GM12865 (cell line): ENCODE results near the gene TLX1.

Source experiments
- DNase-seq: peaks from one replicate; pipeline ENCODE4 v3.0.0; 2010; ENCODE audit warnings: low read depth
- H3K4me3 ChIP-seq: 2 replicates; pipeline ENCODE4 v1.5.1; 2011; ENCODE audit warnings: mild to moderate bottlenecking, low read depth, low read length, control low read depth
- CTCF ChIP-seq: IDR thresholded peaks from 2 replicates; pipeline ENCODE4 v1.5.1; 2011; ENCODE audit warnings: low read length, control low read depth, low read depth, inconsistent platforms; ENCODE audit not compliant: insufficient read depth; ENCODE audit errors: missing control alignments

TLX1 gene

GRCh38 chr10:101126684-101127628, 4.1 kb upstream of the TLX1 start:
- no peak overlapping the region for H3K4me3 ChIP-seq
- TF ChIP-seq CTCF = no peak
- no peak for DNase-seq

- TF ChIP-seq CTCF = no peak
- no peak overlapping the region for H3K4me3 ChIP-seq
- DNase-seq = no peak
Measured at GRCh38 chr10:101130141-101130540, 959 bp upstream of the TLX1 start.

- no peak overlapping the region for H3K4me3 ChIP-seq
- no peak for TF ChIP-seq CTCF
- no peak for DNase-seq
Measured at GRCh38 chr10:101131962-101132635, 999 bp downstream of the TLX1 start.

- no peak overlapping the region for H3K4me3 ChIP-seq
- no peak for TF ChIP-seq CTCF
- DNase-seq = no peak
Measured at GRCh38 chr10:101132636-101133473, 1.8 kb downstream of the TLX1 start.

- no peak overlapping the region for H3K4me3 ChIP-seq
- no peak for DNase-seq
- no peak for TF ChIP-seq CTCF
Measured at GRCh38 chr10:101133489-101134298, 2.6 kb downstream of the TLX1 start.
